ENCODE measurements around the gene SLC25A27. TPM values are rescaled to one million over a fixed set of nuclear protein-coding genes. Genes with fewer than 3 reads are reported as not detected.

SLC25A27 gene
- total RNA-seq, 1 experiment from 2014 or later, result 10.7 TPM

GRCh38 chr6:46653439-46654195, 842 bp downstream of the SLC25A27 start (continued):
- TF ChIP-seq CTCF (IDR thresholded peaks at IDR 0.05 in 2 of 3, conservative IDR thresholded peaks at IDR 0.05 in 1 of 3; ENCODE audit: borderline replicate concordance in 1 of 3, insufficient read depth in 1 of 3, low read depth in 2 of 3, low read length in 2 of 3) (no peak), ZBTB33 (IDR thresholded peaks at IDR 0.05; ENCODE audit: extremely low read depth, insufficient replicate concordance, low read length) (no peak), JUND (IDR thresholded peaks at IDR 0.05) (no peak), EGR1 (IDR thresholded peaks at IDR 0.05; ENCODE audit: low read depth) (no peak), POLR2A (IDR thresholded peaks at IDR 0.05; ENCODE audit: borderline replicate concordance, extremely low read depth, insufficient read depth, insufficient read length) (no peak)

- H3K4me1 ChIP-seq (ENCODE audit: control insufficient read depth in 1 of 2, insufficient read depth in 2 of 2, low read length in 2 of 2), result peaks cover 3 to 17% of the 10 kb centered on the region in 2 experiments; a peak in 2 of 4 replicates
- RAD21 ChIA-PET (ENCODE audit: low non-redundant PET in 1 of 2, low total read pairs in 2 of 2, uncharacterized antibody in 2 of 2, unreplicated experiment in 2 of 2), result no interaction called here
- CTCF ChIA-PET, result interaction anchor here (0.6 to 1.8 kb wide), 12 partner anchors 10 to 450 kb away, joined by 3 to 9 read pairs (median 4); partner anchors contain the start of gene RCAN2
- no peaks in the 10 kb centered on the region for H3K27me3 ChIP-seq (ENCODE audit: insufficient read depth, low read length)
- no peaks in the 10 kb centered on the region for H3K9me3 ChIP-seq (ENCODE audit: control insufficient read depth in 1 of 2, insufficient read depth in 1 of 2, low read depth in 1 of 2, low read length in 2 of 2)
- H3K4me2 ChIP-seq (ENCODE audit: low read length), result peak overlapping the region; percentile 10; the same call in 1 of the 2 replicates
- intact Hi-C loops (cut with micrococcal nuclease), result no loop called here
- no peak overlapping the region for H3K4me3 ChIP-seq (replicated peaks in 1 of 2; ENCODE audit: low read depth in 1 of 2, low read length in 2 of 2)
- POLR2A ChIA-PET, result no interaction called here
- DNase-seq (ENCODE audit: low read depth, low spot score), result peak; percentile 24
- no peaks in the 10 kb centered on the region for H4K20me1 ChIP-seq (ENCODE audit: insufficient read depth)
- no peak overlapping the region for H3K9ac ChIP-seq (ENCODE audit: low read length)
- H3K36me3 ChIP-seq (ENCODE audit: control insufficient read depth in 1 of 2, insufficient read depth in 2 of 2, low read length in 2 of 2), result no peaks in the 10 kb centered on the region
- no peak for TF ChIP-seq YY1 (IDR thresholded peaks at IDR 0.05; ENCODE audit: extremely low read depth, insufficient replicate concordance, low read depth, low read length)
- 0 out of 2 replicates have a peak, but pooled peaks have one; percentile 33 for TF ChIP-seq CBX3 (IDR thresholded peaks at IDR 0.05; ENCODE audit: low read depth)
- no peak for TF ChIP-seq JUND (IDR thresholded peaks at IDR 0.05)
- TF ChIP-seq ELF1 (IDR thresholded peaks at IDR 0.05; ENCODE audit: borderline replicate concordance, low read depth), result no peak
- TF ChIP-seq RAD21 (IDR thresholded peaks at IDR 0.05; ENCODE audit: low read depth), result peak; percentile 25; the same call in 1 of the 2 replicates
- TF ChIP-seq POLR2AphosphoS5 (IDR thresholded peaks at IDR 0.05; ENCODE audit: low read depth, low read length), result no peak
- TF ChIP-seq CTCF (IDR thresholded peaks at IDR 0.05 in 2 of 3, conservative IDR thresholded peaks at IDR 0.05 in 1 of 3; ENCODE audit: borderline replicate concordance in 1 of 3, insufficient read depth in 1 of 3, low read depth in 2 of 3, low read length in 2 of 3), result peak in 2 of 3 experiments; percentile 76 to 79; a peak in 4 of 6 replicates
- no peak for TF ChIP-seq EZH2phosphoT487 (IDR thresholded peaks at IDR 0.05; ENCODE audit: borderline replicate concordance)
- no TSS peak for BruUV-seq (replicated peaks)
- no peaks in the 10 kb centered on the region for H3K9me2 ChIP-seq (ENCODE audit: insufficient read depth)
- no peak overlapping the region for H2AFZ ChIP-seq (ENCODE audit: low read depth, low read length, poor library complexity, severe bottlenecking)
- H3K27ac ChIP-seq (ENCODE audit: low read depth, low read length), result no peak overlapping the region
- no peaks in the 10 kb centered on the region for H3K79me2 ChIP-seq (ENCODE audit: insufficient read depth, low read length)
- peak; percentile 36; the same call in 1 of the 2 replicates for ATAC-seq
Measured at GRCh38 chr6:46655803-46656202, 3.0 kb downstream of the SLC25A27 start.

Data from HCT116 (cell line).